ENCODE measurements around the gene NUDT2.

The NUDT2 gene

GRCh38 chr9:34318163-34318790 lies 11.1 kb upstream of the NUDT2 start:
- H3K9me3 ChIP-seq (ENCODE audit: insufficient read depth, low read depth, low read length), result no peaks in the 10 kb centered on the region
- H3K27ac ChIP-seq (ENCODE audit: low read depth, low read length), result no peak overlapping the region
- WGBS, result 96% methylated on average over 44 of the region's 44 CpGs
- no peak overlapping the region for H3K4me3 ChIP-seq (ENCODE audit: low read length)
- H3K27me3 ChIP-seq (ENCODE audit: insufficient read depth, low read length), result no peaks in the 10 kb centered on the region
- no peak overlapping the region for H3K9ac ChIP-seq (ENCODE audit: low read depth, low read length)
- H3K4me1 ChIP-seq (ENCODE audit: insufficient read depth, low read length), result no peaks in the 10 kb centered on the region
- H3K36me3 ChIP-seq (ENCODE audit: insufficient read depth, low read length), result no peaks in the 10 kb centered on the region

- Histone ChIP-seq H3K4me1 (ENCODE audit: insufficient read depth, low read length) (no peaks in the 10 kb centered on the region), H3K9me3 (ENCODE audit: insufficient read depth, low read depth, low read length) (no peaks in the 10 kb centered on the region), H3K36me3 (ENCODE audit: insufficient read depth, low read length) (no peaks in the 10 kb centered on the region), H3K27ac (ENCODE audit: low read depth, low read length) (no peak overlapping the region), H3K27me3 (ENCODE audit: insufficient read depth, low read length) (no peaks in the 10 kb centered on the region), H3K9ac (ENCODE audit: low read depth, low read length) (no peak overlapping the region), H3K4me3 (ENCODE audit: low read length) (no peak overlapping the region)
- WGBS, result 95% methylated on average over 7 of the region's 7 CpGs
Measured at GRCh38 chr9:34321451-34321850, 7.9 kb upstream of the NUDT2 start.

GRCh38 chr9:34322899-34323591 lies 6.3 kb upstream of the NUDT2 start:
- 76% methylated on average over 2 of the region's 2 CpGs for WGBS
- no peaks in the 10 kb centered on the region for H3K9me3 ChIP-seq (ENCODE audit: insufficient read depth, low read depth, low read length)
- no peak overlapping the region for H3K9ac ChIP-seq (ENCODE audit: low read depth, low read length)
- no peaks in the 10 kb centered on the region for H3K27me3 ChIP-seq (ENCODE audit: insufficient read depth, low read length)
- H3K4me1 ChIP-seq (ENCODE audit: insufficient read depth, low read length), result peaks cover 4% of the 10 kb centered on the region; the same call in 1 of the 2 replicates
- no peaks in the 10 kb centered on the region for H3K36me3 ChIP-seq (ENCODE audit: insufficient read depth, low read length)
- H3K27ac ChIP-seq (ENCODE audit: low read depth, low read length), result no peak overlapping the region
- H3K4me3 ChIP-seq (ENCODE audit: low read length), result no peak overlapping the region

- Histone ChIP-seq H3K9me3 (ENCODE audit: insufficient read depth, low read depth, low read length) (no peaks in the 10 kb centered on the region), H3K9ac (ENCODE audit: low read depth, low read length) (0 out of 2 replicates have a peak overlapping the region, but pooled peaks have one; percentile 24), H3K36me3 (ENCODE audit: insufficient read depth, low read length) (no peaks in the 10 kb centered on the region), H3K4me1 (ENCODE audit: insufficient read depth, low read length) (peaks cover 5% of the 10 kb centered on the region; the same call in 1 of the 2 replicates), H3K4me3 (ENCODE audit: low read length) (no peak overlapping the region), H3K27me3 (ENCODE audit: insufficient read depth, low read length) (no peaks in the 10 kb centered on the region), H3K27ac (ENCODE audit: low read depth, low read length) (no peak overlapping the region)
- WGBS, result 79% methylated on average over 1 of the region's 1 CpG
Measured at GRCh38 chr9:34326690-34327089, 2.7 kb upstream of the NUDT2 start.

GRCh38 chr9:34328500-34328986 lies 826 bp upstream of the NUDT2 start:
- Histone ChIP-seq H3K36me3 (ENCODE audit: insufficient read depth, low read length) (no peaks in the 10 kb centered on the region), H3K4me3 (ENCODE audit: low read length) (peak overlapping the region; percentile 83), H3K27ac (ENCODE audit: low read depth, low read length) (peak overlapping the region; percentile 54), H3K27me3 (ENCODE audit: insufficient read depth, low read length) (no peaks in the 10 kb centered on the region), H3K4me1 (ENCODE audit: insufficient read depth, low read length) (peaks cover 6% of the 10 kb centered on the region; the same call in 1 of the 2 replicates), H3K9me3 (ENCODE audit: insufficient read depth, low read depth, low read length) (no peaks in the 10 kb centered on the region), H3K9ac (ENCODE audit: low read depth, low read length) (peak overlapping the region; percentile 77)
- 2% methylated on average over 11 of the region's 11 CpGs for WGBS

GRCh38 chr9:34331196-34331595 lies 1.8 kb downstream of the NUDT2 start:
- WGBS, result 88% methylated on average over 1 of the region's 1 CpG
- H3K36me3 ChIP-seq (ENCODE audit: insufficient read depth, low read length), result no peaks in the 10 kb centered on the region
- H3K9ac ChIP-seq (ENCODE audit: low read depth, low read length), result no peak overlapping the region
- H3K4me3 ChIP-seq (ENCODE audit: low read length), result no peak overlapping the region
- no peak overlapping the region for H3K27ac ChIP-seq (ENCODE audit: low read depth, low read length)
- peaks cover 21% of the 10 kb centered on the region for H3K4me1 ChIP-seq (ENCODE audit: insufficient read depth, low read length)
- H3K27me3 ChIP-seq (ENCODE audit: insufficient read depth, low read length), result no peaks in the 10 kb centered on the region
- no peaks in the 10 kb centered on the region for H3K9me3 ChIP-seq (ENCODE audit: insufficient read depth, low read depth, low read length)

GRCh38 chr9:34332076-34332964 lies 3.0 kb downstream of the NUDT2 start:
- H3K36me3 ChIP-seq (ENCODE audit: insufficient read depth, low read length), result no peaks in the 10 kb centered on the region
- H3K27me3 ChIP-seq (ENCODE audit: insufficient read depth, low read length), result no peaks in the 10 kb centered on the region
- no peak overlapping the region for H3K9ac ChIP-seq (ENCODE audit: low read depth, low read length)
- H3K27ac ChIP-seq (ENCODE audit: low read depth, low read length), result no peak overlapping the region
- 71% methylated on average over 7 of the region's 7 CpGs for WGBS
- no peaks in the 10 kb centered on the region for H3K9me3 ChIP-seq (ENCODE audit: insufficient read depth, low read depth, low read length)
- H3K4me1 ChIP-seq (ENCODE audit: insufficient read depth, low read length), result peaks cover 21% of the 10 kb centered on the region
- no peak overlapping the region for H3K4me3 ChIP-seq (ENCODE audit: low read length)

GRCh38 chr9:34333836-34334235 lies 4.5 kb downstream of the NUDT2 start:
- no peaks in the 10 kb centered on the region for H3K9me3 ChIP-seq (ENCODE audit: insufficient read depth, low read depth, low read length)
- no peak overlapping the region; the same call in 1 of the 2 replicates for H3K27ac ChIP-seq (ENCODE audit: low read depth, low read length)
- H3K4me1 ChIP-seq (ENCODE audit: insufficient read depth, low read length), result peaks cover 16% of the 10 kb centered on the region
- no peak overlapping the region for H3K9ac ChIP-seq (ENCODE audit: low read depth, low read length)
- WGBS, result 52% methylated on average over 3 of the region's 3 CpGs
- peaks cover 4% of the 10 kb centered on the region for H3K36me3 ChIP-seq (ENCODE audit: insufficient read depth, low read length)
- no peaks in the 10 kb centered on the region for H3K27me3 ChIP-seq (ENCODE audit: insufficient read depth, low read length)
- no peak overlapping the region for H3K4me3 ChIP-seq (ENCODE audit: low read length)

- Histone ChIP-seq H3K9me3 (ENCODE audit: insufficient read depth, low read depth, low read length) (no peaks in the 10 kb centered on the region), H3K4me3 (ENCODE audit: low read length) (no peak overlapping the region), H3K36me3 (ENCODE audit: insufficient read depth, low read length) (peaks cover 9% of the 10 kb centered on the region), H3K4me1 (ENCODE audit: insufficient read depth, low read length) (peaks cover 16% of the 10 kb centered on the region), H3K27me3 (ENCODE audit: insufficient read depth, low read length) (no peaks in the 10 kb centered on the region), H3K9ac (ENCODE audit: low read depth, low read length) (peak overlapping the region; percentile 26; the same call in 1 of the 2 replicates), H3K27ac (ENCODE audit: low read depth, low read length) (peak overlapping the region; percentile 66; the same call in 1 of the 2 replicates)
- WGBS, result 7% methylated on average over 1 of the region's 1 CpG
Measured at GRCh38 chr9:34334337-34334824, 5.0 kb downstream of the NUDT2 start.

- peaks cover 16% of the 10 kb centered on the region for H3K4me1 ChIP-seq (ENCODE audit: insufficient read depth, low read length)
- H3K27me3 ChIP-seq (ENCODE audit: insufficient read depth, low read length), result no peaks in the 10 kb centered on the region
- 77% methylated on average over 2 of the region's 2 CpGs for WGBS
- H3K4me3 ChIP-seq (ENCODE audit: low read length), result no peak overlapping the region
- H3K36me3 ChIP-seq (ENCODE audit: insufficient read depth, low read length), result peaks cover 12% of the 10 kb centered on the region
- no peaks in the 10 kb centered on the region for H3K9me3 ChIP-seq (ENCODE audit: insufficient read depth, low read depth, low read length)
- peak overlapping the region; percentile 26; the same call in 1 of the 2 replicates for H3K9ac ChIP-seq (ENCODE audit: low read depth, low read length)
- H3K27ac ChIP-seq (ENCODE audit: low read depth, low read length), result peak overlapping the region; percentile 66; the same call in 1 of the 2 replicates
Measured at GRCh38 chr9:34334916-34335315, 5.5 kb downstream of the NUDT2 start.

All from HUES64 (cell line).